HepG2 (cell line): ENCODE data around the gene PLPPR2. TPM values are rescaled to one million over a fixed set of nuclear protein-coding genes. Genes with fewer than 3 reads are reported as not detected.

Source experiments
- BHLHE40 ChIP-seq: IDR thresholded peaks from 2 replicates; pipeline ENCODE4 v1.6.1; 2011; ENCODE audit warnings: low read length, improper control_type of control experiment
- HNF4A ChIP-seq: sonication (generic); formaldehyde crosslinking; IDR thresholded peaks from 2 replicates; pipeline ENCODE4 v1.4.0; 2020; ENCODE audit warnings: missing genetic modification reagents
- MIXL1 ChIP-seq: IDR thresholded peaks from 2 replicates; pipeline ENCODE4 v1.6.1; 2016
- MLLT10 ChIP-seq: sonication (generic); formaldehyde crosslinking; IDR thresholded peaks from 2 replicates; pipeline ENCODE4 v1.4.0; 2020; ENCODE audit warnings: missing genetic modification reagents
- NCOR1 ChIP-seq: fragments of 200-600 bp; sonication (generic); IDR thresholded peaks from 2 replicates; pipeline ENCODE4 v1.7.0; 2017; ENCODE audit warnings: antibody characterized with exemption, low read length, borderline replicate concordance
- POLR2G ChIP-seq: fragments of 200-400 bp; formaldehyde crosslinking; IDR thresholded peaks from 2 replicates; pipeline ENCODE4 v1.6.1; 2018; ENCODE audit warnings: mild to moderate bottlenecking, low read depth, low read length, moderate library complexity
- TBX2 ChIP-seq: sonication (generic); formaldehyde crosslinking; IDR thresholded peaks from 2 replicates; pipeline ENCODE4 v1.5.0; 2020; ENCODE audit warnings: missing genetic modification reagents, mild to moderate bottlenecking, borderline replicate concordance
- ZNF138 ChIP-seq: sonication (generic); formaldehyde crosslinking; IDR thresholded peaks from 2 replicates; pipeline ENCODE4 v1.5.0; 2020; ENCODE audit warnings: mild to moderate bottlenecking, low read depth, missing genetic modification reagents
- ZNF546 ChIP-seq: sonication (generic); formaldehyde crosslinking; conservative IDR thresholded peaks from 2 replicates; pipeline ENCODE4 v1.8.1; 2023; ENCODE audit warnings: mild to moderate bottlenecking, missing genetic modification reagents
- polyA plus RNA-seq, 8 experiments: library from polyadenylated mRNA; depleted of rRNA in 3 of 8; stranded (reverse) in 7 of 8; unstranded in 1 of 8; fragments of >200 nt; fragmentation: Illumina TruSeq in 4 of 8; extraction: Trizol in 4 of 8; gene quantifications; 2 replicates each; pipeline versions ENCODE4 v1.2.1 to v1.2.3, GENCODE V29; 2011 to 2016; ENCODE audit warnings: low read depth in 4 of 8, missing spikeins in 1 of 8, mixed read lengths in 1 of 8; ENCODE audit not compliant: insufficient read depth in 1 of 8
- total RNA-seq, 5 experiments: library from RNA; depleted of rRNA; stranded (reverse); fragments of >200 nt; fragmentation: Illumina TruSeq; extraction: Trizol; gene quantifications; 2 replicates each; pipeline ENCODE4 v1.2.3, GENCODE V29; 2016; ENCODE audit warnings: low read depth in 1 of 5
- TF ChIP-seq, protein P1 (sequence below): sonication (generic); formaldehyde crosslinking; IDR thresholded peaks from 2 replicates; pipeline ENCODE4 v1.4.0; 2020; ENCODE audit warnings: missing genetic modification reagents
- TF ChIP-seq, protein P2 (sequence below): sonication (generic); formaldehyde crosslinking; IDR thresholded peaks from 2 replicates; pipeline ENCODE4 v1.5.1; 2020; ENCODE audit warnings: missing genetic modification reagents, mild to moderate bottlenecking, borderline replicate concordance
- TF ChIP-seq, protein P3 (sequence below): sonication (generic); IDR thresholded peaks from 2 replicates; pipeline ENCODE4 v1.6.1; 2016; ENCODE audit warnings: low read depth, borderline replicate concordance

Gene PLPPR2
- total and polyA plus RNA-seq, 2 of the 13 experiments (the other 11 are each of a cell fraction or from before 2014, with no cell fraction given) = 1.5 to 2.1 TPM

DNA sequence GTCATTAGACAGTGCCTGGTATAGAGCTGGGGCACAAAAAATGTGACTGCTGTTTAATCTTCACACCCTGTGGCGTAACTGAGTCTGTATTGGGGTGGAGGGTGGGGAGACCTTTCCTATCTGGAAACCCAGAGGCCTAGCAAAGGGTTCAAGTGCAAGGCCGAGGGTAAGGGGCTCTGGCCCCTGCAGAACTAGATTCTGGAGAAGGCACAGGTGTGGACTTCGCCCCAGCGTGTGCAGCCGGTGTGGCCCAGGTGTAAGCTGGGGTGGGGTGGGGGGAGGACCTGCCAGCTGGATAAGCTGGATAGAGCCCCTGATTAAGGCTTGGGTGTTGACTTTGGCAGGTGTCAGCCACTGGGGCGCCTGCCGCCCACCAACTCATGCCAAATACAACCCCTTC, 17.1 kb upstream of the PLPPR2 start (continued):
- TF ChIP-seq, protein P1, sequence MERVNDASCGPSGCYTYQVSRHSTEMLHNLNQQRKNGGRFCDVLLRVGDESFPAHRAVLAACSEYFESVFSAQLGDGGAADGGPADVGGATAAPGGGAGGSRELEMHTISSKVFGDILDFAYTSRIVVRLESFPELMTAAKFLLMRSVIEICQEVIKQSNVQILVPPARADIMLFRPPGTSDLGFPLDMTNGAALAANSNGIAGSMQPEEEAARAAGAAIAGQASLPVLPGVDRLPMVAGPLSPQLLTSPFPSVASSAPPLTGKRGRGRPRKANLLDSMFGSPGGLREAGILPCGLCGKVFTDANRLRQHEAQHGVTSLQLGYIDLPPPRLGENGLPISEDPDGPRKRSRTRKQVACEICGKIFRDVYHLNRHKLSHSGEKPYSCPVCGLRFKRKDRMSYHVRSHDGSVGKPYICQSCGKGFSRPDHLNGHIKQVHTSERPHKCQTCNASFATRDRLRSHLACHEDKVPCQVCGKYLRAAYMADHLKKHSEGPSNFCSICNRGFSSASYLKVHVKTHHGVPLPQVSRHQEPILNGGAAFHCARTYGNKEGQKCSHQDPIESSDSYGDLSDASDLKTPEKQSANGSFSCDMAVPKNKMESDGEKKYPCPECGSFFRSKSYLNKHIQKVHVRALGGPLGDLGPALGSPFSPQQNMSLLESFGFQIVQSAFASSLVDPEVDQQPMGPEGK (CRISPR knock-in tag) = 0 out of 2 replicates have a peak, but pooled peaks have one; percentile 52
- TF ChIP-seq BHLHE40 (no peak), MIXL1 (no peak), HNF4A (peak; percentile 45; the same call in 1 of the 2 replicates), ZNF546 (no peak), NCOR1 (no peak), MLLT10 (CRISPR knock-in tag) (no peak), ZNF138 (CRISPR knock-in tag) (no peak), POLR2G (no peak), TBX2 (CRISPR knock-in tag) (peak; percentile 35; the same call in 1 of the 2 replicates)
- TF ChIP-seq, protein P2, sequence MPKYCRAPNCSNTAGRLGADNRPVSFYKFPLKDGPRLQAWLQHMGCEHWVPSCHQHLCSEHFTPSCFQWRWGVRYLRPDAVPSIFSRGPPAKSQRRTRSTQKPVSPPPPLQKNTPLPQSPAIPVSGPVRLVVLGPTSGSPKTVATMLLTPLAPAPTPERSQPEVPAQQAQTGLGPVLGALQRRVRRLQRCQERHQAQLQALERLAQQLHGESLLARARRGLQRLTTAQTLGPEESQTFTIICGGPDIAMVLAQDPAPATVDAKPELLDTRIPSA (CRISPR knock-in tag) = no peak
- TF ChIP-seq, protein P3, sequence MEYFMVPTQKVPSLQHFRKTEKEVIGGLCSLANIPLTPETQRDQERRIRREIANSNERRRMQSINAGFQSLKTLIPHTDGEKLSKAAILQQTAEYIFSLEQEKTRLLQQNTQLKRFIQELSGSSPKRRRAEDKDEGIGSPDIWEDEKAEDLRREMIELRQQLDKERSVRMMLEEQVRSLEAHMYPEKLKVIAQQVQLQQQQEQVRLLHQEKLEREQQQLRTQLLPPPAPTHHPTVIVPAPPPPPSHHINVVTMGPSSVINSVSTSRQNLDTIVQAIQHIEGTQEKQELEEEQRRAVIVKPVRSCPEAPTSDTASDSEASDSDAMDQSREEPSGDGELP = peak; percentile 56; the same call in 1 of the 2 replicates
